K562 (cell line): ENCODE data around the gene GNAT1.

Experiments
- ATF4 ChIP-seq: fragments of 450-650 bp; formaldehyde crosslinking; IDR thresholded peaks from 2 replicates; pipeline ENCODE4 v1.4.0; 2022; ENCODE audit warnings: mild to moderate bottlenecking, moderate library complexity
- CTCF ChIP-seq, 3 experiments: IDR thresholded peaks in 2 of 3; conservative IDR thresholded peaks in 1 of 3; 2 replicates each; pipeline ENCODE4 v1.5.1; 2011 to 2012; ENCODE audit warnings: low read length in 3 of 3, mild to moderate bottlenecking in 3 of 3, control low read depth in 2 of 3, improper control_type of control experiment in 1 of 3, inconsistent platforms in 1 of 3, low read depth in 1 of 3, mixed read lengths in 1 of 3, moderate library complexity in 1 of 3; ENCODE audit not compliant: insufficient read depth in 2 of 3
- EP300 ChIP-seq: IDR thresholded peaks from 2 replicates; pipeline ENCODE4 v1.6.1; 2012; ENCODE audit warnings: low read length, improper control_type of control experiment
- HMBOX1 ChIP-seq: sonication (generic); IDR thresholded peaks from 2 replicates; pipeline ENCODE4 v1.6.1; 2016
- MLX ChIP-seq, 2 experiments: fragments of 450-650 bp in 1 of 2; sonication (generic) in 1 of 2; formaldehyde crosslinking; conservative IDR thresholded peaks; 2 replicates each; pipeline versions ENCODE4 v1.4.0 to v1.8.1; 2020 to 2022; ENCODE audit warnings: mild to moderate bottlenecking in 1 of 2, missing genetic modification reagents in 1 of 2
- TAF1 ChIP-seq: IDR thresholded peaks from 2 replicates; pipeline ENCODE4 v1.6.1; 2011; ENCODE audit warnings: mild to moderate bottlenecking, low read length, moderate library complexity; ENCODE audit not compliant: insufficient read depth, control insufficient read depth, severe bottlenecking; ENCODE audit errors: extremely low read depth
- U2AF1 ChIP-seq: fragments of 200-400 bp; formaldehyde crosslinking; optimal IDR thresholded peaks from 2 replicates; pipeline ENCODE3; 2017; ENCODE audit warnings: mild to moderate bottlenecking, low read depth, low read length, moderate library complexity
- ZNF12 ChIP-seq: sonication (generic); formaldehyde crosslinking; IDR thresholded peaks from 2 replicates; pipeline ENCODE4 v1.4.0; 2020; ENCODE audit warnings: mild to moderate bottlenecking, missing genetic modification reagents
- ZNF384 ChIP-seq: IDR thresholded peaks from 2 replicates; pipeline ENCODE4 v1.6.1; 2012; ENCODE audit warnings: low read depth, low read length, improper control_type of control experiment
- TF ChIP-seq, protein P1 (sequence below): sonication (generic); formaldehyde crosslinking; IDR thresholded peaks from 2 replicates; pipeline ENCODE4 v1.4.0; 2020; ENCODE audit warnings: mild to moderate bottlenecking, missing genetic modification reagents

DNA sequence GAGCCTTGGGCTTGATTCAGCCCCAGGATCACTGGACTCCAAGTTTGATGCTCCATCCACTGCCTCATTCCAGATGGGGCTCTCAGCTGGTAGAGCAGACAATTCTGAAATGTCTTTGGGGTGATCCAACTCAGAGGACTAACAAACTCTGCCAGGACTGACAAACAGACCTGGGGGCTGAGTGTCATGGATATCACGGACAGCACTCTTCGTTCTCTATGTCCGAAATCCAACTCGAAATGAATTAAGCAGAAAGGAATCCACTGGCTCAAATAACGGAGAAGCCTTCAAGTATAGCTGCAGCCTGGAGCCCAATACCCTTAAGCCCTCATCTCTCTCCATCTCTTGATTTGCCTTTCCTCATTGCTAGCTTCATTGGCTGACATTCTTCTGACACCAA is 27.9 kb downstream of the GNAT1 start:
- TF ChIP-seq EP300 (no peak), CTCF (IDR thresholded peaks at IDR 0.05 in 2 of 3, conservative IDR thresholded peaks at IDR 0.05 in 1 of 3; ENCODE audit: insufficient read depth in 2 of 3, low read depth in 1 of 3, low read length in 3 of 3) (no peak), HMBOX1 (no peak), TAF1 (no peak), ZNF384 (no peak), ATF4 (CRISPR knock-in tag) (no peak), U2AF1 (no peak), MLX (CRISPR knock-in tag; conservative IDR thresholded peaks at IDR 0.05) (no peak), ZNF12 (CRISPR knock-in tag) (no peak)
- TF ChIP-seq, protein P1, sequence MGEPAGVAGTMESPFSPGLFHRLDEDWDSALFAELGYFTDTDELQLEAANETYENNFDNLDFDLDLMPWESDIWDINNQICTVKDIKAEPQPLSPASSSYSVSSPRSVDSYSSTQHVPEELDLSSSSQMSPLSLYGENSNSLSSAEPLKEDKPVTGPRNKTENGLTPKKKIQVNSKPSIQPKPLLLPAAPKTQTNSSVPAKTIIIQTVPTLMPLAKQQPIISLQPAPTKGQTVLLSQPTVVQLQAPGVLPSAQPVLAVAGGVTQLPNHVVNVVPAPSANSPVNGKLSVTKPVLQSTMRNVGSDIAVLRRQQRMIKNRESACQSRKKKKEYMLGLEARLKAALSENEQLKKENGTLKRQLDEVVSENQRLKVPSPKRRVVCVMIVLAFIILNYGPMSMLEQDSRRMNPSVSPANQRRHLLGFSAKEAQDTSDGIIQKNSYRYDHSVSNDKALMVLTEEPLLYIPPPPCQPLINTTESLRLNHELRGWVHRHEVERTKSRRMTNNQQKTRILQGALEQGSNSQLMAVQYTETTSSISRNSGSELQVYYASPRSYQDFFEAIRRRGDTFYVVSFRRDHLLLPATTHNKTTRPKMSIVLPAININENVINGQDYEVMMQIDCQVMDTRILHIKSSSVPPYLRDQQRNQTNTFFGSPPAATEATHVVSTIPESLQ (CRISPR knock-in tag): no peak
